H1 (cell line): ENCODE data around the gene BOLA2B. TPM values are rescaled to one million over a fixed set of nuclear protein-coding genes. Genes with fewer than 3 reads are reported as not detected.
"Not testable (repeated sequence)": the region's sequence is repeated elsewhere in the genome, so short reads cannot be mapped to it uniquely, and the experiment has no call there.

ENCODE experiments used
- CTCF ChIA-PET: fragments of 300-600 bp; sonication (Branson Sonifier 250); formaldehyde crosslinking; loops from one replicate; lab custom pipeline; 2021; ENCODE audit not compliant: partially characterized antibody; lab: Charles Lee
- POLR2A ChIA-PET: fragments of 300-600 bp; sonication (Branson Sonifier 250); formaldehyde crosslinking; loops from one replicate; lab custom pipeline; 2021; ENCODE audit warnings: inconsistent platforms; ENCODE audit not compliant: partially characterized antibody; lab: Charles Lee
- DNase-seq, 2 experiments: peaks; one replicate each; pipeline versions ENCODE4 v3.0.0 to v3.0.0-alpha.2; 2010 to 2022; ENCODE audit warnings: low spot score in 2 of 2, low read depth in 1 of 2, mixed read lengths in 1 of 2
- FAIRE-seq: peaks from 2 replicates; lab custom pipeline; 2011; peaks lifted over from hg19 to GRCh38; lab: Jason Lieb, UNC
- H2AFZ ChIP-seq: 2 replicates; pipeline ENCODE4 v1.8.1; 2012; ENCODE audit warnings: low read length, inconsistent platforms
- H2AK5ac ChIP-seq: 2 replicates; pipeline ENCODE4 v1.6.1; 2013; ENCODE audit warnings: low read depth, low read length
- H2BK120ac ChIP-seq: replicated peaks from 2 replicates; pipeline ENCODE3; 2013; ENCODE audit warnings: low read depth, low read length, inconsistent platforms
- H2BK12ac ChIP-seq: 2 replicates; pipeline ENCODE4 v1.6.1; 2013; ENCODE audit warnings: low read depth, low read length
- H2BK15ac ChIP-seq: 2 replicates; pipeline ENCODE4 v1.6.1; 2013; ENCODE audit warnings: low read length
- H2BK20ac ChIP-seq: 2 replicates; pipeline ENCODE4 v1.6.1; 2013; ENCODE audit warnings: low read length
- H2BK5ac ChIP-seq: 2 replicates; pipeline ENCODE4 v1.6.1; 2013; ENCODE audit warnings: low read depth, low read length
- H3K14ac ChIP-seq: 2 replicates; pipeline ENCODE4 v1.6.1; 2013; ENCODE audit warnings: inconsistent platforms; ENCODE audit not compliant: insufficient read length
- H3K18ac ChIP-seq: 2 replicates; pipeline ENCODE4 v1.6.1; 2013; ENCODE audit warnings: low read length; ENCODE audit errors: extremely low read depth
- H3K23ac ChIP-seq: 2 replicates; pipeline ENCODE4 v1.6.1; 2013; ENCODE audit warnings: inconsistent platforms; ENCODE audit not compliant: insufficient read length
- H3K23me2 ChIP-seq: 2 replicates; pipeline ENCODE4 v1.6.1; 2013; ENCODE audit warnings: low read depth, low read length
- H3K27ac ChIP-seq: 2 replicates; pipeline ENCODE4 v1.6.1; 2011; ENCODE audit warnings: low read depth, low read length, inconsistent platforms
- H3K27me3 ChIP-seq, 4 experiments: replicated peaks in 1 of 4; 1 replicate in 1 of 4; 2 replicates in 3 of 4; pipeline versions ENCODE4 v1.6.1 to v1.8.1; 2011 to 2013; ENCODE audit warnings: low read length in 3 of 4, mild to moderate bottlenecking in 3 of 4, inconsistent platforms in 2 of 4, mixed read lengths in 2 of 4, moderate library complexity in 1 of 4; ENCODE audit not compliant: control insufficient read depth in 3 of 4, insufficient read depth in 3 of 4; ENCODE audit errors: extremely low read depth in 1 of 4
- H3K36me3 ChIP-seq, 4 experiments: 2 replicates each; pipeline versions ENCODE4 v1.6.1 to v1.8.1; 2011 to 2013; ENCODE audit warnings: mild to moderate bottlenecking in 4 of 4, low read length in 3 of 4, moderate library complexity in 2 of 4, control low read depth in 1 of 4, inconsistent platforms in 1 of 4; ENCODE audit not compliant: insufficient read depth in 4 of 4, control insufficient read depth in 2 of 4
- H3K4ac ChIP-seq: replicated peaks from 2 replicates; pipeline ENCODE3; 2013; ENCODE audit warnings: low read length, low read depth, mixed read lengths, inconsistent platforms; ENCODE audit not compliant: insufficient read length
- H3K4me1 ChIP-seq, 4 experiments: replicated peaks in 1 of 4; 1 replicate in 1 of 4; 2 replicates in 3 of 4; pipeline versions ENCODE4 v1.6.1 to v1.8.1; 2011 to 2013; ENCODE audit warnings: low read length in 3 of 4, inconsistent platforms in 2 of 4, mixed read lengths in 1 of 4; ENCODE audit not compliant: insufficient read depth in 4 of 4, control insufficient read depth in 3 of 4
- H3K4me2 ChIP-seq, 2 experiments: 2 replicates each; pipeline versions ENCODE4 v1.6.1 to v1.8.1; 2011 to 2013; ENCODE audit warnings: low read depth in 2 of 2, low read length in 2 of 2, control low read depth in 1 of 2, inconsistent platforms in 1 of 2, mild to moderate bottlenecking in 1 of 2; ENCODE audit not compliant: insufficient read depth in 1 of 2
- H3K4me3 ChIP-seq, 4 experiments: fragments of 200-600, 300-600 bp in 1 of 4; sonication (generic), shearing (Covaris generic), sonication (Bioruptor Twin) in 1 of 4; 2 replicates each; pipeline versions ENCODE4 v1.5.1 to v1.8.1; 2011 to 2016; ENCODE audit warnings: low read length in 4 of 4, low read depth in 3 of 4, control low read depth in 2 of 4, inconsistent platforms in 2 of 4, mild to moderate bottlenecking in 2 of 4, mixed read lengths in 1 of 4, moderate library complexity in 1 of 4; ENCODE audit not compliant: insufficient read depth in 2 of 4; ENCODE audit errors: extremely low read depth in 1 of 4
- H3K56ac ChIP-seq: replicated peaks from 2 replicates; pipeline ENCODE3; 2013; ENCODE audit warnings: low read depth, mild to moderate bottlenecking, mixed read lengths, low read length, inconsistent platforms; ENCODE audit not compliant: insufficient read length
- H3K79me1 ChIP-seq: 2 replicates; pipeline ENCODE4 v1.6.1; 2013; ENCODE audit warnings: low read depth, low read length, control low read depth
- H3K79me2 ChIP-seq, 2 experiments: 2 replicates each; pipeline versions ENCODE4 v1.6.1 to v1.8.1; 2012 to 2013; ENCODE audit warnings: low read length in 2 of 2, mild to moderate bottlenecking in 2 of 2, inconsistent platforms in 1 of 2; ENCODE audit not compliant: insufficient read depth in 2 of 2, control insufficient read depth in 1 of 2
- H3K9ac ChIP-seq, 4 experiments: replicated peaks in 1 of 4; 1 replicate in 1 of 4; 2 replicates in 3 of 4; pipeline versions ENCODE4 v1.6.1 to v1.8.1; 2011 to 2013; ENCODE audit warnings: low read depth in 3 of 4, low read length in 3 of 4, control low read depth in 2 of 4, mild to moderate bottlenecking in 2 of 4, moderate library complexity in 2 of 4, inconsistent platforms in 1 of 4; ENCODE audit errors: extremely low read depth in 1 of 4
- H3K9me3 ChIP-seq, 2 experiments: 2 replicates each; pipeline versions ENCODE4 v1.6.1 to v1.8.1; 2012 to 2013; ENCODE audit warnings: mild to moderate bottlenecking in 2 of 2, moderate library complexity in 2 of 2, control low read depth in 1 of 2, inconsistent platforms in 1 of 2, low read depth in 1 of 2, low read length in 1 of 2, mixed read lengths in 1 of 2; ENCODE audit not compliant: insufficient read depth in 2 of 2
- H4K20me1 ChIP-seq, 2 experiments: replicated peaks in 1 of 2; 2 replicates each; pipeline versions ENCODE3 to v1.8.1; 2011 to 2013; ENCODE audit warnings: inconsistent platforms in 2 of 2, low read length in 2 of 2, mild to moderate bottlenecking in 1 of 2; ENCODE audit not compliant: insufficient read depth in 2 of 2, control insufficient read depth in 1 of 2
- H4K5ac ChIP-seq: 2 replicates; pipeline ENCODE4 v1.6.1; 2013; ENCODE audit warnings: low read length, low read depth, mixed read lengths, inconsistent platforms; ENCODE audit not compliant: insufficient read length
- H4K8ac ChIP-seq: 2 replicates; pipeline ENCODE4 v1.8.0; 2013; ENCODE audit warnings: mild to moderate bottlenecking, moderate library complexity, low read length, inconsistent platforms; ENCODE audit not compliant: insufficient read depth; ENCODE audit errors: extremely low read depth
- H4K91ac ChIP-seq: replicated peaks from 2 replicates; pipeline ENCODE3; 2013; ENCODE audit warnings: low read length, mixed read lengths, inconsistent platforms; ENCODE audit not compliant: insufficient read length
- WGBS, 2 experiments: shearing (Covaris generic) in 1 of 2; methylation state at CpG; one replicate each; pipeline versions ENCODE4 v1.1.6 to v1.1.7; 2013 to 2015; ENCODE audit warnings: low lambda C conversion rate in 2 of 2, mixed read lengths in 2 of 2, inconsistent platforms in 1 of 2, low coverage in 1 of 2, missing lambda C conversion rate in 1 of 2; ENCODE audit not compliant: insufficient replicate concordance in 2 of 2, insufficient coverage in 1 of 2, insufficient read length in 1 of 2; ENCODE audit errors: extremely low coverage in 1 of 2, missing lambda C conversion rate in 1 of 2; 5-methylcytosine and 5-hydroxymethylcytosine counted together
- polyA plus RNA-seq, 7 experiments: library from polyadenylated mRNA; depleted of rRNA in 3 of 7; stranded (reverse) in 5 of 7; unstranded in 2 of 7; fragments of >200 nt in 5 of 7; fragments of 200-250 nt in 2 of 7; gene quantifications; 1 replicate in 5 of 7; 2 replicates in 1 of 7; 4 replicates in 1 of 7; pipeline versions ENCODE4 v1.2.1 to v1.2.3, GENCODE V29; 2011 to 2013; ENCODE audit warnings: missing spikeins in 2 of 7, mixed read lengths in 2 of 7
- total RNA-seq: library from RNA; stranded (reverse); fragmentation: NEBNext Ultra II Directional; extraction: Animal tissue kit (Norgen Biotek cat#: 25700); gene quantifications from 2 replicates; pipeline ENCODE4 v1.2.1, GENCODE V29; 2021

Gene BOLA2B
- total and polyA plus RNA-seq, 2 of the 8 experiments (the other 6 are each of a cell fraction or from before 2014, with no cell fraction given) = 208 to 872 TPM

GRCh38 chr16:30193098-30193497, 368 bp downstream of the BOLA2B start:
- POLR2A ChIA-PET, H2BK12ac ChIP-seq, H2AK5ac ChIP-seq, H3K27me3 ChIP-seq, H3K79me1 ChIP-seq, H3K4me2 ChIP-seq, H4K91ac ChIP-seq, H3K36me3 ChIP-seq, H4K20me1 ChIP-seq, H3K14ac ChIP-seq, H3K79me2 ChIP-seq, H3K23me2 ChIP-seq, H3K56ac ChIP-seq, H2BK120ac ChIP-seq, H3K9ac ChIP-seq, DNase-seq, H2BK15ac ChIP-seq, H4K8ac ChIP-seq, H2BK20ac ChIP-seq, H2BK5ac ChIP-seq, H3K4ac ChIP-seq, CTCF ChIA-PET, H4K5ac ChIP-seq, H2AFZ ChIP-seq, FAIRE-seq, H3K4me1 ChIP-seq, H3K23ac ChIP-seq, H3K9me3 ChIP-seq, H3K4me3 ChIP-seq, H3K27ac ChIP-seq, H3K18ac ChIP-seq: not testable (repeated sequence)
- no CpG with 5 or more reads among the region's 21 CpGs for WGBS, 2 experiments

GRCh38 chr16:30191158-30191557, 2.3 kb downstream of the BOLA2B start:
- H3K9me3 ChIP-seq, H3K79me1 ChIP-seq, H3K4ac ChIP-seq, H2BK120ac ChIP-seq, POLR2A ChIA-PET, FAIRE-seq, H4K91ac ChIP-seq, H3K4me1 ChIP-seq, H3K27me3 ChIP-seq, H2BK20ac ChIP-seq, H3K23me2 ChIP-seq, H3K14ac ChIP-seq, H3K56ac ChIP-seq, H2BK12ac ChIP-seq, H2AFZ ChIP-seq, H3K36me3 ChIP-seq, H3K18ac ChIP-seq, DNase-seq, H2BK15ac ChIP-seq, H3K23ac ChIP-seq, H3K9ac ChIP-seq, H3K79me2 ChIP-seq, CTCF ChIA-PET, H3K4me3 ChIP-seq, H2BK5ac ChIP-seq, H3K27ac ChIP-seq, H4K20me1 ChIP-seq, H4K5ac ChIP-seq, H4K8ac ChIP-seq, H2AK5ac ChIP-seq, H3K4me2 ChIP-seq: not testable (repeated sequence)
- no CpG with 5 or more reads among the region's 12 CpGs for WGBS, 2 experiments
